ENCODE measurements around the gene DHRS12. TPM values are rescaled to one million over a fixed set of nuclear protein-coding genes. Genes with fewer than 3 reads are reported as not detected.

The DHRS12 gene
- total and polyA plus RNA-seq, 2 donors from 2014 or later: 20.4 to 36.1 TPM

- Histone ChIP-seq H3K36me3 (ENCODE audit: control insufficient read depth in 2 of 3, insufficient read depth in 3 of 3, low read length in 3 of 3) (no peaks in the 10 kb centered on the region), H3K4me3 (ENCODE audit: low read length in 3 of 3) (no peak overlapping the region), H3K9me3 (ENCODE audit: control insufficient read depth in 2 of 3, insufficient read depth in 1 of 3, low read length in 3 of 3) (no peaks in the 10 kb centered on the region), H3K4me1 (ENCODE audit: control insufficient read depth in 2 of 3, insufficient read depth in 2 of 3, low read depth in 1 of 3, low read length in 3 of 3) (peaks cover 0 to 24% (median 20%) of the 10 kb centered on the region in 3 donors), H3K27me3 (ENCODE audit: control insufficient read depth, insufficient read depth, low read length) (no peaks in the 10 kb centered on the region), H3K9ac (ENCODE audit: low read length in 3 of 3) (no peak overlapping the region), H3K27ac (ENCODE audit: low read depth in 2 of 2, low read length in 2 of 2) (no peak overlapping the region)
- TF ChIP-seq, protein P1, sequence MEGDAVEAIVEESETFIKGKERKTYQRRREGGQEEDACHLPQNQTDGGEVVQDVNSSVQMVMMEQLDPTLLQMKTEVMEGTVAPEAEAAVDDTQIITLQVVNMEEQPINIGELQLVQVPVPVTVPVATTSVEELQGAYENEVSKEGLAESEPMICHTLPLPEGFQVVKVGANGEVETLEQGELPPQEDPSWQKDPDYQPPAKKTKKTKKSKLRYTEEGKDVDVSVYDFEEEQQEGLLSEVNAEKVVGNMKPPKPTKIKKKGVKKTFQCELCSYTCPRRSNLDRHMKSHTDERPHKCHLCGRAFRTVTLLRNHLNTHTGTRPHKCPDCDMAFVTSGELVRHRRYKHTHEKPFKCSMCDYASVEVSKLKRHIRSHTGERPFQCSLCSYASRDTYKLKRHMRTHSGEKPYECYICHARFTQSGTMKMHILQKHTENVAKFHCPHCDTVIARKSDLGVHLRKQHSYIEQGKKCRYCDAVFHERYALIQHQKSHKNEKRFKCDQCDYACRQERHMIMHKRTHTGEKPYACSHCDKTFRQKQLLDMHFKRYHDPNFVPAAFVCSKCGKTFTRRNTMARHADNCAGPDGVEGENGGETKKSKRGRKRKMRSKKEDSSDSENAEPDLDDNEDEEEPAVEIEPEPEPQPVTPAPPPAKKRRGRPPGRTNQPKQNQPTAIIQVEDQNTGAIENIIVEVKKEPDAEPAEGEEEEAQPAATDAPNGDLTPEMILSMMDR (IDR thresholded peaks at IDR 0.05; ENCODE audit: borderline replicate concordance, extremely low read depth, insufficient read depth): no peak
- no peak for DNase-seq
- no peak for FAIRE-seq
- intact Hi-C loops (cut with DNase I): no loop called here
Observed at GRCh38 chr13:51807041-51807440, 3.1 kb upstream of the DHRS12 start.

DNA sequence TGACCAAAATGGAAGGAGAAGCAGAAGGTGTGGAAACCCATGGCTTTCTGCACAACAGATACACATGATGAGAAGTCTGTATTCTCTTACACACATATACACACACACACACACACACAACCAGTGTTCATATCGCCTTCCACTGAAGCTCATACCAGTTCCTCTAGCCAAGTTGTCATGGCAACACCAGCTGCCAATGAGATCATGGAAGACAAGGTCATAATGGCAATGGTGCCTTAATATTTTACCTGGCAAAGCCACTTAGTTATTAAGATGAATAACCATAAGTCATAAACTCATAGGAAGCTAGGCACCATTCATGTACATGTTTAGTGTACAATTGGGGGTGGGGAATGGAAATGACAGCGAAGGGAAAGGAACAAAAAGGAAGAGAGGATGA, 2.6 kb upstream of the DHRS12 start:
- H3K4me1 ChIP-seq (ENCODE audit: control insufficient read depth in 2 of 3, insufficient read depth in 2 of 3, low read depth in 1 of 3, low read length in 3 of 3): peaks cover 0 to 29% (median 22%) of the 10 kb centered on the region in 3 donors
- intact Hi-C loops (cut with DNase I): no loop called here
- no peak overlapping the region for H3K9ac ChIP-seq (ENCODE audit: low read length in 3 of 3)
- TF ChIP-seq, protein P1 (IDR thresholded peaks at IDR 0.05; ENCODE audit: borderline replicate concordance, extremely low read depth, insufficient read depth): no peak
- H3K4me3 ChIP-seq (ENCODE audit: low read length in 3 of 3): no peak overlapping the region
- no peaks in the 10 kb centered on the region for H3K9me3 ChIP-seq (ENCODE audit: control insufficient read depth in 2 of 3, insufficient read depth in 1 of 3, low read length in 3 of 3)
- DNase-seq (peak in 1 of 5 donors; percentile 40), FAIRE-seq (no peak)
- H3K36me3 ChIP-seq (ENCODE audit: control insufficient read depth in 2 of 3, insufficient read depth in 3 of 3, low read length in 3 of 3): no peaks in the 10 kb centered on the region
- no peak overlapping the region for H3K27ac ChIP-seq (ENCODE audit: low read depth in 2 of 2, low read length in 2 of 2)
- no peaks in the 10 kb centered on the region for H3K27me3 ChIP-seq (ENCODE audit: control insufficient read depth, insufficient read depth, low read length)

DNA sequence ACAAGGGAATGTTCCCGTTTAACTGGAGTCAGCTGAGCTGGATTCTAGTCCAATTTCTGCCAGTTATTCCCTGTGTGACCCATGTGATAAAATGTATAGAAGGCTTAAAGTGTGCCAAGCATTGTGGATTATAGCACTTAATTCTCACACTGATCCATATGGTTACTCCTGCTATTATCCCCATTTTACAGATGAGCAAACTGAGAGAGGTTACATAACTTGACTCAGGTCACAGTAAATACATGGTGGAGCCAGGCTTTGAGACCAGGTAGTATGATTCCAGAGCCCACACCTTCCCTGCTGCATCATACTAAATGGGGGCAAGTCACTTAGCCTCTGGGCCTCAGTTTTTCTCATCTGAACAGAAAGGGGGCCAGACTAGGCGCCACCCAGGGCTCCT, 2.0 kb upstream of the DHRS12 start:
- H3K4me3 ChIP-seq (ENCODE audit: low read length in 3 of 3): peak overlapping the region in 1 of 3 donors; percentile 6
- intact Hi-C loops (cut with DNase I): no loop called here
- H3K27me3 ChIP-seq (ENCODE audit: control insufficient read depth, insufficient read depth, low read length): no peaks in the 10 kb centered on the region
- no peak overlapping the region for H3K27ac ChIP-seq (ENCODE audit: low read depth in 2 of 2, low read length in 2 of 2)
- no peaks in the 10 kb centered on the region for H3K36me3 ChIP-seq (ENCODE audit: control insufficient read depth in 2 of 3, insufficient read depth in 3 of 3, low read length in 3 of 3)
- no peaks in the 10 kb centered on the region for H3K9me3 ChIP-seq (ENCODE audit: control insufficient read depth in 2 of 3, insufficient read depth in 1 of 3, low read length in 3 of 3)
- no peak for FAIRE-seq
- DNase-seq: no peak
- TF ChIP-seq, protein P1 (IDR thresholded peaks at IDR 0.05; ENCODE audit: borderline replicate concordance, extremely low read depth, insufficient read depth): no peak
- peaks cover 0 to 32% (median 23%) of the 10 kb centered on the region in 3 donors for H3K4me1 ChIP-seq (ENCODE audit: control insufficient read depth in 2 of 3, insufficient read depth in 2 of 3, low read depth in 1 of 3, low read length in 3 of 3)
- H3K9ac ChIP-seq (ENCODE audit: low read length in 3 of 3): no peak overlapping the region

GRCh38 chr13:51805313-51805712, 1.4 kb upstream of the DHRS12 start:
- Histone ChIP-seq H3K36me3 (ENCODE audit: control insufficient read depth in 2 of 3, insufficient read depth in 3 of 3, low read length in 3 of 3) (no peaks in the 10 kb centered on the region), H3K4me1 (ENCODE audit: control insufficient read depth in 2 of 3, insufficient read depth in 2 of 3, low read depth in 1 of 3, low read length in 3 of 3) (peaks cover 0 to 32% (median 23%) of the 10 kb centered on the region in 3 donors), H3K27ac (ENCODE audit: low read depth in 2 of 2, low read length in 2 of 2) (peak overlapping the region in 1 of 2 donors; percentile 98), H3K27me3 (ENCODE audit: control insufficient read depth, insufficient read depth, low read length) (no peaks in the 10 kb centered on the region), H3K9me3 (ENCODE audit: control insufficient read depth in 2 of 3, insufficient read depth in 1 of 3, low read length in 3 of 3) (no peaks in the 10 kb centered on the region), H3K9ac (ENCODE audit: low read length in 3 of 3) (peak overlapping the region in 1 of 3 donors; percentile 89), H3K4me3 (ENCODE audit: low read length in 3 of 3) (peak overlapping the region in 1 of 3 donors; percentile 84)
- intact Hi-C loops (cut with DNase I): no loop called here
- DNase-seq: no peak
- FAIRE-seq: no peak
- TF ChIP-seq, protein P1 (IDR thresholded peaks at IDR 0.05; ENCODE audit: borderline replicate concordance, extremely low read depth, insufficient read depth): no peak

All from kidney (tissue), 14 donors.